Ecto neural progenitor cell (in vitro differentiated cells): ENCODE results near the gene SULT4A1.
"Not testable (repeated sequence)": the region's sequence is repeated elsewhere in the genome, so short reads cannot be mapped to it uniquely, and the experiment has no call there.

ENCODE experiments used
- DNase-seq: peaks from one replicate; pipeline ENCODE4 v3.0.0-alpha.2; 2018; ENCODE audit warnings: low spot score

The SULT4A1 gene

DNA sequence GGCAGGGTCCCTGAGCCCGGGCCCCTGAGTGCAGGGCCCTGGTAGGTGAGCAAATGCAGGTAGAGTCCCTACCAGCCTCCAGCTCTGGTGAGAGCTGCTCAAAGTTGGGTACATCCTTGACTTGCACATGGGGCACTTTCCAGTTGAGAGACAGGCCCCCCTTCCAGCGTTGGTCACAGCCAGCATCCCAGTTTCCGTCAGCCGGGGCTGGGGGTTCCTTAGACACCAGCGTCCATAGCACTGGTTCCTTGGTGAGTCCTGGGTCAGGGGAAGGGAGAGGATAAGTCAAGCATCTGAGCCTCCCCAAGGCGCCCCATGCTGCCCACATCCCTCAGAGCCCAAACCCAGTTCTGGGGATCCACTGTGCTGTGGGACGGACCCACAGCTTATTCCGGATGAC is 23.9 kb upstream of the SULT4A1 start:
- no peak for DNase-seq

DNA sequence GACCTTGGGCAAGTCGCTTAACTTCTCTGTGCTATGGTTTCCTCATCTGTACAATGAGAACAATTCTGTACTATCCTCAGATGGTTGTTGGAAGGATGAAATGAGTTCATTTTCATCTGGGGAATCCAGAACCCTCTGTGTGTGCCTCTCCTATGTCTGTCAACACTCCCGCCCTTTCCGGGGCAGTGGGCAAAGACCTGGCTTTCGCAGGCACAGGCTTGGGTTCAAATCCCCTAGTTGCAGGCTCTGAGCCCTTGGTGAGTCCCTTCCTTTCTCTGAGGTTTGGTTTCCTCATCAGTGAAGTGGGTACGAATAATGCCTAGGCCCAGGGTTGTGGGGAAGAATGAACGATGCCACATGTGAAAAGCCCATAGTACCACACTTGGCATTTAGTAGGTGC is 23.5 kb upstream of the SULT4A1 start:
- no peak for DNase-seq

DNA sequence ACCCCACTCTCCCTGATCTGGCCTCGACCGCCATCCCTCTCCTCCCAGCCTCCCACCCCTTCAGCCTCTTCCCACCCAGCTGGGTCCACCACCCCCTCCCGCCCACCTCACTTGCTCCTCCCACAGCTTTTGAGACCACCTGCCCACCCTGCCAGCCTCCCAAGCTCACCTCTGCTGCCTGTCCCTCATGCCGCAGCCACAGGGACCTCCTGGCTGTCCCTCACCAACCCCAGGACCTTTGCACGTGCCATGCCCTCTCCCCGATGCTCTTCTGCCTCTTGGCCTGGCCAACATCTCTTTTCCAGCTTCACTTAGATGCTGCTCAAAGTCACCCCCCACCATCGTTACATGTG is 23.0 kb upstream of the SULT4A1 start:
- DNase-seq: no peak

DNA sequence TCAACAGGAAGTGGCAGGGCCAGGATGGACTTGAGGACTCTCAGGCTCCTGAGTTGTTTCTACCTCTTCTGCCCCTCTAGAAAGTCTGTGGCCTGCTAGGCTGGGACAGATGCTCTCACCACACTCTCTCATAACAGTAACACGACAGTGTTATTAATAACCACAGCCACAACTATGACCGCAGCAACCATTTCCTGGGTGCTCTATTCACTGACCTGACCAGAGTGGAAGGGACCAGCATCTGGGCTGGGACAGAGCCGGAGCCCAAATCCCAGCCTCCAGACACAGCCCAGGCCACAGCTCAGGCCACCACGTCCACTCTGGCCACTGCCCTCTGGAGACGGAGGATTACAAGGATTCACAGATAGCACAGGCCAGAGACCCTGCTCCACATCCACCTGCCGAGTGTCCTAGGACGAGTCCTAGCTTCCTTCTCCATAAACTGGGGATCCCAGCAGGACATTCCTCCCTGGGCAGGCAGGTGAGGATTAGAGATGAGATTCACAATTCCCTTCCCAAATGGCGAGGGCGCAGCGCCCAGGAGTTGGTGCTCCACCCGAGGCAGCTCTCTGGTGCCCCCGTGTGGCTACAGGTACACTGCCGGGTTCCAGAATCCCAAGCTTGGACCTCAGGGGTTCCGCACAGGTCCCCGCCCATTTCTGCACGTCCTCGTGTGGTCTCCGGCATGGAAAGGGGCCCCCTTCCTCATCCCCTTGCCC is 22.4 kb upstream of the SULT4A1 start:
- peak; percentile 80 for DNase-seq

DNA sequence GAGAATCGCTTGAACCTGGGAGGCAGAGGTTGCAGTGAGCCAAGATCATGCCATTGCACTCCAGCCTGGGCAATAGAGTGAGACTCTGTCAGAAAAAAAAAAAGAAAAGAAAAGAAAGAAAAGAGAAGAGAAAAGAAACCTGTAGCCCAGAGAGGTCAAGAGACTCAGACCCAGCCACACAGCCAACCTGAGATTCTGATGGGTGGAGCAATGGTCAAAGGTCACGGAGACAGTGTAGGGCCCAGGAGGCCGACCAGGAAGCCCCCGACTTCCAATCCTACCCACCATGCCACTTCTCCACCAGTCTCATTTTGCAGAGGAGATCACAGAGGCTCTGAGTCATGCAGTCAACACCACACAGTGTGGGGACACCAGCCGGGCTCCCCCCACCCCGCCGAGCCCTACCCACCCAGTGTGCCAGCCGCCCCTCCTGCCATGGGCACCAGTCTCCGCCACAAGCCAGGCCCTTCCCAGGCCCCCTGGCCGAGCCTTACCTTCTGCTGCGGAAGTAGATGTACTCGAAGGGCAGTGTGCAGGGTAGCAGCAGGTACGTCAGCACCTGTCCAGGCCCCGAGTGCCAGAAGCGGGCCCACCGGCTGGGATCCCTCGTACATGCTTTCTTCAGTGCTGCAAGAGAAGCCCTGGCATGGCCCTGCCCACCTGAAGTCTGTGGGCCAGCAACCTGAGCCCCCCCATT is 21.6 kb upstream of the SULT4A1 start:
- no peak for DNase-seq

GRCh38 chr22:43883012-43883661 is 20.8 kb upstream of the SULT4A1 start:
- DNase-seq: peak; percentile 79

- DNase-seq: no peak
These were observed 19.9 kb upstream of the SULT4A1 start for GRCh38 chr22:43882122-43882767.

DNA sequence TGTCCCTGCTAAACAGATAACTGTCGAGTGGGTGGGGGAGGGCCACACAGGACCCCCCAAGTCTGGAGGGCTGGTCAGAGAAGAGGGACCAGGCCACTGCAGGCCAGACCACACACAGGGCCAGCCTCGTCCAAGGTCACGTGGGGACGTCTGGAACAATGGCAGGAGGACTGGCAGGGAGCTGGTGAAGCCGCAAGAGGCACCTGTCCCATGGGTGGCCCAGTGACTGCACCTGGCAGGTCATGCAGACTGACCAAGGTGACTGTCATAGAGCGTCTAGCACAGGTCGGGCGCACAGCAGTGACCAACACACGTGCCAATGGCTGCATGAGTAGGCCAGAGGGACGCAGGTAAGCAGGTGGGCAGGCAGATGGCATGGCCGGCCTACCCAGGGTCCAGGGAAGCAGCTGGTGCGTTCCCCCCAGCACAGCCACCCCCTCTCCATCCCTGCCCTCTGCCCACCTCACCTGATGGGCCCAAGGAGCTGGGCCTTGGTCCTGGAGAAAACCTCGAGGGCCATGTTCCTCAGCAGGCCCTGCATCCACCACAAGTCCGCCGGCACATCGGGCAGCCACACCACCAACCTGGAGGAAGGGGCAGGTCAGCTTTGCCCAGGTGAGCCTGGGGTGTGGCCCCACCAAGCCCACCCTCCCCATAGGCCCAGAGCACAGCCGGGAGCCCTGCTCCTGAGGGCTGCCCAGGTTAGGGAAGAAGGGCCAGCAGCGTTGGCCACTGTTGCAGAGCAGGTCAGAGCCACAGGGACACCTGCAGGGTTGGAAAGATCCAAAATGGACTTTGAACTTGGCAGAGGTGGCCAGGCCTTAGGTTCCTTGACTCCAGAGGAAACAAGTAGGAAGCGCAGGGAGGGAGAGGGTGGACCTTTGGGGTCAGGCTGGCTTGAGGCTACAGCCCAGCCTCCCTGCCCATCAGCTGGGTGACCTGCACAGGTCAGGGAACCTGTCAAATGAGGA is 19.1 kb upstream of the SULT4A1 start:
- DNase-seq: no peak

DNA sequence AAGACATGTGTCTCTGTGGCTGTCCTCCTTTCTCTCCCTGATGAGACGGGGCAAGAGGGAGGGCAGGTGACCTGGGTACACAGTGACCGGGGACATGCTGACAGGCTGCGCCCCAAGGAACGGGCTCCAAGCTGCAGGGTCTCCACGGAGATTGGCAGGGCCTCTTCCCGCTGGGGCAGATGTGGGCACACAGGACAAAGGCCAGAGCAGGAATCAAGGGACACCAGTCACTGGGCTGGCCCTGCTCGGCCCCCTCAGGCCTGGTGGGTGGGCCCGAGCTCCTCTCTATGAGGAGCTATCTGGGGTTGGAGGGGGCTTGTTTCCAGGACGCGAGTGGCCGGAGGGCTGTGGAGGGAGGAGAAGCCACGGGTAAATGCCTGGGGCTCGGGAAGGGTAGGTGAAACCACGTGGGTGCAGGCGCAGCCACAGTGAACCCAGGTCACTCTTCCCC is 18.3 kb upstream of the SULT4A1 start:
- no peak for DNase-seq

DNA sequence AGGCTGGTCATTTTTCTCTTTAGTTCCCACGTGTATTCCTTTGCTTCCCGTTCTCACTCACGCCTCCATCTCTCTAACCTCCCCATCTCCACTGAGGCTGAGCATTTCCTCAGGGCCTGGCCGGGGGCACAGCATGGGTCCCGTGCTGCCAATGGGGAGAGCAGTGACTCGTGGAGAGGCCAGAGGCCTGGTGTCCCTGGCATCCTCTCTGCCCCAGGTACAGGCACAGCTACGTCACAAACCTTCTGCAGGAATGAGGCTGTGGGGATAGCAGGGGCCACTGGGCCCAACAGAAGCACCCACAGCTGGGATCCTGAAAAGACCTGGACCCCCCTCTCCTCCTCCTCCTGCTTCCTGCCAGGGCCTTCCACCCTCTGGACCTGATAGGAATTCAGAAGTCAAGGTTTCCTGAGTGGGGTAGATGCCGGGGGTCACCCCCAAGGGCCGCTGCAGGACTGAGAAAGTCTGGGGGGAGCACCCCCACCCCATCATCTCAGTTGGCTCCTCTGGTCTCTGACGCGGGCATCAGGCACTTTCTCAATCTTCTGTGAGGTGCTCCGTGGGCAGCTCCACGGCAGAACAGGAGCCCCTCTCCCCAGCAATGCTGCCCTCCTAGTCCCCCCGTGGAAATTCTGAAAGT is 17.7 kb upstream of the SULT4A1 start:
- DNase-seq: no peak

GRCh38 chr22:43878831-43879550 is 16.7 kb upstream of the SULT4A1 start:
- DNase-seq: no peak

- no peak for DNase-seq
These were observed 15.9 kb upstream of the SULT4A1 start for GRCh38 chr22:43878079-43878795.

DNA sequence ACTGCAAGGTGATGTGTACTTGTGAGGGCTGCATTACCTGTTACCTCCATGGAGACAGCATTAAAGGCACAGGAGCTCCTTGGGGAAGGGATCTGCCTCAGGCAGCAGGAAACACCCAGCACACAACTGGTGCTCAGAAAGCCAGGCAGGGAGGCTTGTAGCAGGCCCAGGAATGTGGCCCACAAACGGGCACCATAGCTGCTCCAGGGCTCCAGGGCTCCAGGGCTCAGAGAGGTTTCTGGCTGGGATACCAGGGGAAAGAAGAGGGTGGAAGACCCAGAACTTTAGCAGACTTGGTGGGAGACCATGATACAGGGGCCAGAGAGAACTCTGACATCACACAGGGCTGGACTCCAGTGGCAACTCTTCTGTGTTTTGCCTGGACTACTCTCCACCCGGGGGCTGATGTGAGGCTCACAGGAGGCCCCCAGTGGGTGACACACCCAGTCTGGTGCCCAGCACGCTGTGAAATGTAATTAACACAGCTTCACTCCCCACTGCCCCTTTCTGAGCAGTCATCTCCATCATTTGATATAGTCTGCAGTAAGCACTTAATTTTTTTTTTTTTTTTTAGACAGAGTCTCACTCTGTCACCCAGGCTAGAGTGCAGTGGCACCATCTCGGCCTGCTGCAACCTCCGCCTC is 14.7 kb upstream of the SULT4A1 start:
- DNase-seq: no peak

- no peak for DNase-seq
These were observed 7.5 kb upstream of the SULT4A1 start for GRCh38 chr22:43869799-43870198.

DNA sequence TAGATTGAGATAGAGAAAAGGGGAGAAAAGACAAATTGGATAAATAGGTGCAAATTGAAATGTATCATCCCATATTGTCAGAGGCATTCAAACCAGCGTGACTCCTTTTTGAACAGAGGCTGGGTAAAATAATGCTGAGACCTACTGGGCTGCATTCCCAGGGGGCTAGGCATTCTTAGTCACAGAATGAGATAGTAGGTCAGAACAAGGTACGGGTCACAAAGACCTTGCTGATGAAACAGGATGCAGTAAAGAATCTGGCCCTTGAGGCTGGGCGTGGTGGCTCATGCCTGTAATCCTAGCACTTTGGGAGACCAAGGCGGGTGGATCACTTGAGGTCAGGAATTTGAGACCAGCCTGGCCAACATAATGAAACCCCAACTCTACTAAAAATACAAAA is 6.7 kb upstream of the SULT4A1 start:
- DNase-seq: not testable (repeated sequence)

DNA sequence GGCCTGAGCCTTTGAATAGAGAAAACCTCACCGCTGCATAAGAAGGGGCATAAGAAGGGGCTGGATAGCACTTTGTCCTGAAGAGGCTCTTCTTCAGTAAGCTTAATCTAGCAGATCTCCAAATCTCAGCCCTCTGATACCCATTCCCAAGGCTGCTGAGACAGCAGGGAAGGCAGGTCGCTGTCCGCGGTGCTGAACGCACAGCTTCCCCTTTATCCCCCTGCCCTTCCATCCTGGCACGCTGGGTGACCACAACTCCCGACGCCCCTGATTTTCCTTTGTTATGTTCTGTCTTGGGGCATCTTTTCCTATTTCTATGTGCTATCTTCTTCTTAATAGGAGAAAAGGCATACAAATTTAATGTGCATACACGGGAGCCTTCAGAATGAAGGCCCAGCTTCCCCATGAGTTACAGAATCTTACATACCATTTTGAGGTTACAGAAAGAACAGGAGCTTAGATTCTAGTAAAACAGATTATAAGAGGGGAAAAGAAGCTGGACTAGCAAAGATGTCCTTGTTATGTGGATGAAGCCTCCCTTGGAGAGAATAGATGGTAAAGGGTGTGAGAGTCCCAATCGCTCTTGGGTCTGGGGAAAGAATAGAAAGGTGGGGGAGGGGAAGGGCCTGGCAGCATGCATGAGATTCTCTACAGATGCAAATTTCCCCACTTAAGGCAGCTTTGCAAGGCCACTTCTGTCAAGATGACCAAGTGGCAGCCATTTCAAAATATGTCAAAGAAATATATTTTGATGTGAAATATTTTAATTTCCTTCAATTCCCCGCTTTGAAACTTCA is 5.7 kb upstream of the SULT4A1 start:
- DNase-seq: peak; percentile 84

- no peak for DNase-seq
These were observed 529 bp upstream of the SULT4A1 start for GRCh38 chr22:43862882-43863202.

GRCh38 chr22:43861529-43861928 is 784 bp downstream of the SULT4A1 start:
- DNase-seq: no peak

DNA sequence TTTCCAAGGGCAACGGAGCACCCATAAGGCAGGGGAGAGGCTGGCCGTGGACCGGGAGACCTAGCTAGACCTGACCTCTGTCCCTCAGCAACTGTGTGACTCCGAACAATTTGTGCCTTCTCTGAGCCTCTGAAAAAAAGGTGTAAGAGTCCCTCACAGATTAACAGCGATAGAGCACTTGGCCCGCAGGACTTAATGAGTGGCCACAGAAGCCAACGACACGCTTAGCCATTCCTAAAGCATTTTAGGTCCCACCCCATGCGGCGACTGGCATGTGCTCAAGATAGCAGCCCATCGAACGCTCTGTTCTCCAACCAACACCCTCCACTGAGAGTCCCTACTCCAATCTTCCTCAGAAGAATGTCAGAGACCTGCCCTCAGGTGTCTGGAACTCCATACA is 1.5 kb downstream of the SULT4A1 start:
- DNase-seq: no peak
